GM12874 (cell line): ENCODE measurements around the gene EZH1.

Experiments used
- TF ChIP-seq, protein P1 (sequence below): IDR thresholded peaks from 2 replicates; pipeline ENCODE4 v1.5.1; 2011; ENCODE audit warnings: low read depth, mild to moderate bottlenecking, control low read depth, low read length, moderate library complexity; ENCODE audit not compliant: insufficient read depth

EZH1 gene

DNA sequence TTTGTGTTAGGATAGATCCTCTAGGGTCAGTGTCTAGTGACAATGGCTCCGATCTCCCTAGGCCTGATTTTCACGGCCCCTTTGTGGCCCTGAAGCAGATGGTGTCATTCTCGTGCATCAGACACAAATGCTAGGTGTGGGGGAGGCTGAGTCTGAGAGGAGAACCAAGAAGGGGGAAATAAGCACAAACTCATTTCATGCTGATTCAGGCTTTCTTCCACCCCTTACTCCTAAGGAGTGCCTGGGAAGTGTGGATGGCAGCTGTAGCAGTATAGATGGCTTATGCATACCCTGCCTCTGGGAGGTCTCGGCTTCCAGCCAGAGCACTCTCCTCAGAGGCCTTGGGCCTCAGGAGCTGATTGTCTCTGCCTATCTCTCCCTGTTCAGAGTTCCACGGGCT, 33.7 kb upstream of the EZH1 start:
- TF ChIP-seq, protein P1, sequence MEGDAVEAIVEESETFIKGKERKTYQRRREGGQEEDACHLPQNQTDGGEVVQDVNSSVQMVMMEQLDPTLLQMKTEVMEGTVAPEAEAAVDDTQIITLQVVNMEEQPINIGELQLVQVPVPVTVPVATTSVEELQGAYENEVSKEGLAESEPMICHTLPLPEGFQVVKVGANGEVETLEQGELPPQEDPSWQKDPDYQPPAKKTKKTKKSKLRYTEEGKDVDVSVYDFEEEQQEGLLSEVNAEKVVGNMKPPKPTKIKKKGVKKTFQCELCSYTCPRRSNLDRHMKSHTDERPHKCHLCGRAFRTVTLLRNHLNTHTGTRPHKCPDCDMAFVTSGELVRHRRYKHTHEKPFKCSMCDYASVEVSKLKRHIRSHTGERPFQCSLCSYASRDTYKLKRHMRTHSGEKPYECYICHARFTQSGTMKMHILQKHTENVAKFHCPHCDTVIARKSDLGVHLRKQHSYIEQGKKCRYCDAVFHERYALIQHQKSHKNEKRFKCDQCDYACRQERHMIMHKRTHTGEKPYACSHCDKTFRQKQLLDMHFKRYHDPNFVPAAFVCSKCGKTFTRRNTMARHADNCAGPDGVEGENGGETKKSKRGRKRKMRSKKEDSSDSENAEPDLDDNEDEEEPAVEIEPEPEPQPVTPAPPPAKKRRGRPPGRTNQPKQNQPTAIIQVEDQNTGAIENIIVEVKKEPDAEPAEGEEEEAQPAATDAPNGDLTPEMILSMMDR = no peak

DNA sequence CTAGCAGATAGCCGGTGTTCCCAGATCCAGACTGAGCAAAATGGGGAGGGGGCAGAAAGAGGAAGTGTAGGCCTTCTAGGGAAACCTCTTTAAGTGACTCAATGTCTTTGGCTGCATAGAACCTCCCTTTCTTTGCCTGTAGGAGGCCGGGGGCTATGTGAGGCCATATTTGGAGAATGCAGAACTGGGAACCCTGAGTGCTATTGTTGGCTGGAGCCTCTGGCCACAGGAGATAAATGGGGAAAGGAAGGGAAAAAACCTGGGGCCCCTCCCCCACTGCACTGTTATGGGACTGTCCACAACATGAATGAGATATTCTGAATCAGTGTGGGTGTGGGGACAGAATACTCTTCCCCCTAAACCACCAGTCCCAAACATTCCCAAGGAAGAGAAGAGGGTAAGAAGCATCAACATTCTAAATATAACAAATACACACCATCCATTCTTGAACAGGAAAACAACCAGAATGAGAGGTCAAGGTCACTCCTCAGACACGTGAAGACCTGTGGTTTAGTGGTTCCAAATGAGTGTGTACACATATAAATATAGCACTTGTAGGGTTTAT, 30.8 kb upstream of the EZH1 start:
- TF ChIP-seq, protein P1 = no peak

DNA sequence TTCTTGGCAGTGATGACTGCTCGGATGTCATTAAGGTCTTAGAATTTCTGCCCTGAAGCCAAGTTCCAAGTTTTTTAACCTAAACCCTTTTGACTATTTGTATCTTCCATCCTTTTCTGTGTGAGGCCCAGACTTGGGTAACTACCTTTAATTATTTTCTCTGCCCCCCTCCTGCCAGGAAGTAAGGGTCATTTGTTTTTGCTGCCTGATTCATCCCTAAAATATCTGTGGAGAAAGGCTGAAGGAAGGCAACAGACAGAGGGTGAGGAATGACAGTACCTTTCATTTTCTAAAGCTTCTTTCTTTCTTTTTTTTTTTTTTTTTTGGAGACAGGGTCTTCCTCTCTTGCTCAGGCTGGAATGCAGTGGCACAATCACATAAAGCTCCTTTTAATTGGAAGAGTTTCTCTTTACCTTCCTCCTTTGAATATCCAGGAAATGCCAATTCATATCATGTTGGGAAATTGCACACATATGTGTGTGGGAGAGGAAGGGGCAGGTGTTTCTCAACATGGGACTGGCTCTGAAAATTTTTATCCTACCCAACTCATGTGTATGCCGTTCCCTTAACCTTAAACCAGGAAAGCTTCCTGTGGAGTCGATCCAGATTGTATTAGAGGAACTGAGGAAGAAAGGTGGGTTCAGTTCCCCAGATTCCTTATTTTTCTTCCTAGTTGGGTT, 29.4 kb upstream of the EZH1 start:
- TF ChIP-seq, protein P1 = no peak

DNA sequence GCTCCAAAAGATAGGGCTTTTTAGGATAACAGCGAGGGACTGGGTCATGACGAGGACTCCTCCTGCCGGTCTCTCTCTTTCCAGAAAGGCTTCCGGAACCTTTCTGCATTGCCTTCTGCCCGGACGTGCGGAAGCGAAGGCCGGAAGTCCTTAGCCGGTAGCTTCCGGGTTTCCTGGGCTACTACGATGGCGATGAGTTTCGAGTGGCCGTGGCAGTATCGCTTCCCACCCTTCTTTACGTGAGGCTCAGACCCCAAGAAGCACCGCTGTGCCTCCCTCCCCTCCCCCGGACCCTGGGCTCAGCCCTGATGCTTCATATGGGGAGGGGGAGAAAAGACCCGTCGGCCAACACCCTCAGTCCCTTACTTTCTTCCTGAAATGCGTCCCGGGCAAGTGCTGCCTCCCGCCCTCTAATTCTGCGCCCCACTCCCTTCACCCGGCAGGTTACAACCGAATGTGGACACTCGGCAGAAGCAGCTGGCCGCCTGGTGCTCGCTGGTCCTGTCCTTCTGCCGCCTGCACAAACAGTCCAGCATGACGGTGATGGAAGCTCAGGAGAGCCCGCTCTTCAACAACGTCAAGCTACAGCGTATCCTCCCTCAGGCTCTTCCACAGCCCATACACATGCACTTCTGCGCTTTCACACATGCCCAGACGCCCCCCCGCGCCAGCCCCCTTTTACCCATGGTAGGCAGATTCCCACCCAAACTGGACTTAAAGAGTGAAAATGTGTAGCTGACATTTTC, 28.6 kb upstream of the EZH1 start, which contains the start of gene VPS25:
Gene VPS25, plus strand, starts transcription at position 160 of the 746 bp plus-strand sequence. Its CDS starts 27 bp downstream, at position 187.
- TF ChIP-seq, protein P1 = no peak

DNA sequence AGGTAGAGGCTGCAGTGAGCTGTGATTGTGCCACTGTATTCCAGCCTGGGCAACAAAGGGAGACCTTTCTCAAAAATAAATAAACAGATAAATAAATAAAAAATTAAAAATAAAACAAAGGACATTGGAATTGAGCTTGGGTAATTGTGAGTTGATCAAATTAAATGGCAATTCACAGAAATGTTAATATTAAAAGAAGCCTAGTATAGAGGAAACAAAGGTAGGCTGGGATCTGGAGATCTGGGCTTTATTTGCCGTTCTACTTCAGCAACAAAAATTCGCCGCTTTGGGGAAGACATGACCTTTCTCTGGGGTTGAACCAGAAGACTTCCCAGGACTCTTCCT, 28.1 kb upstream of the EZH1 start:
- TF ChIP-seq, protein P1 = no peak

DNA sequence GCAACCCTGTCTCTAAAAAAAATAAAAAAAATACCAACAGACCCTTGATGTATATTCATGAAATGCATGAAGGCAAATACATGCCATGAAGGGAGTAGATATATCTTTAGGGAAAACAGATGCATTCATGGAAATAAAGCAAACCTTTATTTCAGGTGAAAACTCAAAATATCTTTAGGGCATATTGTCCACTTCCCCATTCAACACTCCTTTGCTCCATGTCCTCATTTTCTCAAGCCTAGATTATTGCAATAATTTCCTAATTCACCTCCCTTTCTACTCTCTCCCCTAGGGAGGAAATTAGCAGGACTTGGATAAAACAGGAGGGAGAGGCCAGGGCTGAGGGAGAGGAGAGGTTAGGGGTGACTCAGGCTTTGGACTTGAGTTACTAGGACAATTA, 22.7 kb upstream of the EZH1 start:
- TF ChIP-seq, protein P1 = no peak

DNA sequence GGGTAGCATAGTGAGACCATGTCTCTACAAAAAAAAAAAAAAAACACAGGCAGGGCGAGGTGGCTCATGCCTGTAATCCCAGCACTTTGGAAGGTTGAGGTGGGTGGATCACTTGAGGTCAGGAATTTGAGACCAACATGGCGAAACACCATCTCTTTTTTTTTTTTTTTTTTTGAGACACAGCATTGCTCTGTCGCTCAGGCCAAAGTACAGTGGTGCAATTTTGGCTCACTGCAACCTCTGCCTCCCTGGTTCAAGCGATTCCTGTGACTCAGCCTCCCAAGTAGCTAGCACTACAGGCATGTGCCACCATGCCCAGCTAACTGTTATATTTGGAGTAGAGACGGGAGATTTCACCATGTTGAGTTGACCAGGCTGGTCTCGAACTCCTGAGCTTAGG, 21.3 kb upstream of the EZH1 start:
- TF ChIP-seq, protein P1 = no peak
